GM19395 (cell line): ENCODE results near the gene CDK18.

Experiments used
- ATAC-seq: cut with Tn5 transposase; IDR thresholded peaks from one replicate; pipeline ENCODE4 v1.9.1; 2021; ENCODE audit warnings: mild to moderate bottlenecking, moderate library complexity; ENCODE audit not compliant: unreplicated experiment

CDK18 gene

GRCh38 chr1:205521686-205522085, 17.2 kb downstream of the CDK18 start:
- ATAC-seq, result no peak

- ATAC-seq, result no peak
Observed at GRCh38 chr1:205522692-205523091, 18.2 kb downstream of the CDK18 start.

DNA sequence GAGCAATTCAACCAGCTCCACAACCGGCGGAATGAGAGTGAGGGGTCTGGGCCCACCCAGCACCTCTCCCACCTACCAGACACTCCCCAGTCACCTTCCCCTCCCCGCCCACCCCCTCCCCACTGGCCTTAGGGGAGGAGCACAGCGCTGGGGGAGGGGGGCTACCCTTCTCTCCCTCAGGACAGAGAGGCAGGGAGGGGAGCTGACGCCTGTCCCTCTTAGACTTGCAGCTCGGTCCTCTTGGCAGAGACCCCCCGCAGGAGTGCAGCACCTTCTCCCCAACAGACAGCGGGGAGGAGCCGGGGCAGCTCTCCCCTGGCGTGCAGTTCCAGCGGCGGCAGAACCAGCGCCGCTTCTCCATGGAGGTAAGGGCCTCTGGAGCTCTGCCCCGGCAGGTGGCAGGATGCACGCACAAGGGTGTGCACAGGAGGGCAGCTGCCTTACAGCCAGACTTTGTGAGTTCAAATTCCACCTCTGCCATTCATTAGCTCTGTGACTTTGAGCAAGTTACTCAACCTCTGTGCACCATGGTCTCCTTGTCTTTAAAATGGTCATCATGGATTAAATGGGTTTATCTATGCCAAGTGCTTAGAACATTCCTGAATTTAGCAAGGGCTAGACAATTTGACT, 18.9 kb downstream of the CDK18 start:
- ATAC-seq, result no peak

DNA sequence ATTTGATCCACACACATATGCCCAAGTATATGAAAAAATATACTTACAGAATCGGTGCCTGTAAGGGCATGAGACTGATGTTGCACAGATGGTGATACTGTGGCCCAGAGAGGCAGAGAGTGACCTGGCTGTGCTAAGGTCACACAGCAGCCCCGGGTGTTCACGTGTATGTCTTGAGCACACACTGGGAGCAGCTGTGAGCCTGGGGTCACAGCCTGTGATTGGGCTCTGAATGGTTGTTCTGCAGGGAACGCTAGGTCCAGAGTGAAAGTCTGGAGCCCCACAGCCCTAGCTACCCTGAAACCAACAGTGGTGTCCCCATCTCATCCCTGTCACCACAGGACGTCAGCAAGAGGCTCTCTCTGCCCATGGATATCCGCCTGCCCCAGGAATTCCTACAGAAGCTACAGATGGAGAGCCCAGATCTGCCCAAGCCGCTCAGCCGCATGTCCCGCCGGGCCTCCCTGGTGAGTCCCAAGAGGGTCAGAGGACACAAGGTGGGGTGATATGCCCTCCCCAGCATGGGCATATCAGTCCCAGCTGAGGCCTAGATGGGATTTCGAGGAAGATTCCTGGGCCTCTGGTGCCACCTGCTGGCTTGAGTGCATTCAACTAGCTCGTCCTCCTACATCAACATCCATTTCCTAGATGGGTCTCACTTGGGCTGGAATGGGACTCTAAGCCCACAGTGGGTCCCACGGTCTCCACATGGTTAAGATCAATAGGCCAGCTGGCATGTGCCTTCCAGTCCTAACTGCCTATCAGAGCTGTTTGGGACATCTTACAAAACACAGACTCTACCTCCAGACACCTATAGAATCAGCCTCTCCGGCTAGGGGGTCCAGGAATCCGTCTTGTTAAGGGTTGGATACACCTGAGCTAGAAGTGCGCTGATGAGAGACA, 19.7 kb downstream of the CDK18 start:
- ATAC-seq, result no peak

DNA sequence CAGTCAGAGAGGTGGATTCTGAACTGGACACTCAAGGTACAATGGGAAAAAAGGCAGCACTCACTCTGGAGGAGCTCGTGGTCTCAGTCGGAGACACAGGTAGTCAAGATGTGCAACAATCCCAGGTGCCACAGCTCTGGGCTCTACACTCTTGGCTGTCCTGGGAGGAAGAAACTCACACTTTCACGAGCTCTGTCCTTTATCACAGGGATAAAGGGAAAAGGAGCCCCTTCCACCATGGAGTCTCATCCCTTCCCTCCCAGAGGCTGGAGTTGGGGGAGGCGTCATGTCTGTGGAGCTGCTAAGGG, 20.3 kb downstream of the CDK18 start:
- no peak for ATAC-seq

GRCh38 chr1:205525495-205526285, 21.2 kb downstream of the CDK18 start:
- no peak for ATAC-seq

GRCh38 chr1:205526431-205526830, 22.0 kb downstream of the CDK18 start:
- no peak for ATAC-seq

DNA sequence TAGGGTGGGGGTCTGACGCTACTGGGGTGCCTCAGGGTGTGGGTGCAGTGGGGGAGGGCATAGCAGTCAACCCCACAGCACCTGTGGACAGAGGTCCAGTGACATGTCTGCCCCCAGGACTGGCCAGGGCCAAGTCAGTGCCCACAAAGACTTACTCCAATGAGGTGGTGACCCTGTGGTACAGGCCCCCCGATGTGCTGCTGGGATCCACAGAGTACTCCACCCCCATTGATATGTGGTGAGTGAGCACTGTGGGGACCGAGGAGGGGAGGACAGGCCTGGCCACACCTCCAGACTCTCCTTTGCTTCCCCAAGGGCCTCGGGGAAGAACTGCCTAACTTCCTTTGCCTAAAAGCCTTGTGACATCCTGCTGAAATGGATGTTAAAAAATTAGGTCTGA, 23.5 kb downstream of the CDK18 start:
- ATAC-seq, result no peak

- no peak for ATAC-seq
Observed at GRCh38 chr1:205528446-205528886, 24.0 kb downstream of the CDK18 start.

DNA sequence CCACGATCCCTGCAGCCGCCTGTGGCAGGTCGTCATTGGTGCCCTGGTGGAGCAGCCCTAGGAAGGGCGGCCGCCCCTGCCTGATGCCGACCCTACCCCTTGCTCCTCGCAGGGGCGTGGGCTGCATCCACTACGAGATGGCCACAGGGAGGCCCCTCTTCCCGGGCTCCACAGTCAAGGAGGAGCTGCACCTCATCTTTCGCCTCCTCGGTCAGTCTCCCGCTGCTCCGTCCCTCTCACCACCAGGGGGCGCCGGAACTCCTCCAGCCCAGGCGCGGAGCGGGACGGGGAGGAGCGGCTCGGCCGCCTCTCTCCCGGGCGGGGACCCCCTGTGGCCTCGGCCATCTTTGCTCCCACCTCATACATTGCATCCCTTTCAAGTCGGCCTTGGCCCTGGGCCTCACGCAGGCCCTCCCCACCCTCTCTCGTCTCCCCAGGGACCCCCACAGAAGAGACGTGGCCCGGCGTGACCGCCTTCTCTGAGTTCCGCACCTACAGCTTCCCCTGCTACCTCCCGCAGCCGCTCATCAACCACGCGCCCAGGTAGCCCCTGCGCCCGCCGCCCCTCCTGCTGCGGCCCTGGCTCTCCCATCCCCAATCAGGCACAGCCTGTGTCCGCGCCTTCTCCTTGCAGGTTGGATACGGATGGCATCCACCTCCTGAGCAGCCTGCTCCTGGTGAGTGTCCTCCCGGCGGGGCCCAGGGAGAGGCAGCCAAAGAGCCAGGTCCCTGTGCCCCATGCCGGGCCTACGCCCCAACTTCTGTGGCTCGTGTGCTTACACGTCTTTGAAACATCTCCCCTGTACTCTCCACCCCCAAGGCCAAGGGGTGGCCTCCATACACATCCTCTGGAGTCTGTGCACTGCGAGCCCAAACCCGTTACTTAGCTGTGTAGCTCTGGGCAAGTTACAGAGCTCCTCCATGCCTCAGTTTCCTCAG, 24.7 kb downstream of the CDK18 start:
- ATAC-seq, result peak; percentile 62

DNA sequence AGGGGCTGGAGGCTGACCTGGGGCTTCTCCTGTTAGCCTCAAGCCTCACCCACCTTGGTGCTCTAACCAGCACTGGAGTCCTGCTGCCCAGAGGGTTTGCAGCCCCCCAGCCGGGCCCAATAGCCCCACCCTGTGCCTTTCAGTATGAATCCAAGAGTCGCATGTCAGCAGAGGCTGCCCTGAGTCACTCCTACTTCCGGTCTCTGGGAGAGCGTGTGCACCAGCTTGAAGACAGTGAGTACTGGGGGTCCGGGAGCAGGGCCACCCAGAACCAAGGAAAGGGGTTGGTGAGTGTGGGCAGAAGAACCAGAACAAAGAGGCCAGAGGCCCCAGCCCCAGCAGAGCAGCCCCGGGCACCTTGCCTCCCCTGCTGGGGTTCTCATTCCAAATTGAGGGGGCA, 25.6 kb downstream of the CDK18 start:
- ATAC-seq, result no peak

DNA sequence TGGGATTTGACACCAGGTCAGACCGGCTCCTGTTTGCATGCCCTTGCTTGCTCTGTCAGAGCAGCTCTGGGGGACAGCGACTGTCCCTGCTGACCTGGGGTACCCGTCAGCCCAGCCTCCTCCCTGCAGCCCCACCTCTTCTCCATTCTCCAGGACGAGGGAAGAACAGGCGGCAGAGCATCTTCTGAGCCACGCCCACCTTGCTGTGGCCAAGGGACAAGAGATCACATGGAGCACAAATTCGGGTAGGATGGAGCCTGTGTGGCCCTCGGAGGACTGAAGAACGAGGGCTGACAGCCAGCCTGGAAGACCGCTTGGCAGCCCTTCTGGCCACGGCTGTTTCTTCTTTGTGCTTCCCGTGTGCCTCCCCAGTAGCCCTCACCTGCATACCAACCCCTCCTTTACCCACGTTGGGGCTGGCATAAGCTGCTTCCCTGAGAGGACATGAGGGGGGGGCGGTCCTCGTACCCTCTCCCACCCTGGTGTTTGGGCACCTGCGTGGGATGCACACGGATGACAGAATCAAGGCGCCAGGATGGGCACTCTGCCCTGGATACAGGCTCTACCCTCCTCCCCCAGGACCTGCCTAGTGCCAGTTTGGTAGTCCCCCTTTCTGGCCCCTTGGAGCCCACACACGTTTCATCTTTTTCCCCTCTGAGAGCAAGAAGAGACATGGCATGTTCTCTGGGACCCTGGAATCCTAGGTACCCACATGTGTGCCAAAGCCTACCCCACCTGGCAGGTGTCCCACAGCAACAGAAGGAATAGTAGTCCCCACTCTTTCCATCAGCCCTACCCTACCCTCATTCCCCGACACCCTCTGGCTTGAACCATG, 26.9 kb downstream of the CDK18 start:
- ATAC-seq, result no peak

- no peak for ATAC-seq
Observed at GRCh38 chr1:205532026-205532898, 27.8 kb downstream of the CDK18 start.

GRCh38 chr1:205532996-205533735, 28.7 kb downstream of the CDK18 start:
- ATAC-seq, result no peak

- ATAC-seq, result no peak
Observed at GRCh38 chr1:205533748-205534443, 29.4 kb downstream of the CDK18 start.

DNA sequence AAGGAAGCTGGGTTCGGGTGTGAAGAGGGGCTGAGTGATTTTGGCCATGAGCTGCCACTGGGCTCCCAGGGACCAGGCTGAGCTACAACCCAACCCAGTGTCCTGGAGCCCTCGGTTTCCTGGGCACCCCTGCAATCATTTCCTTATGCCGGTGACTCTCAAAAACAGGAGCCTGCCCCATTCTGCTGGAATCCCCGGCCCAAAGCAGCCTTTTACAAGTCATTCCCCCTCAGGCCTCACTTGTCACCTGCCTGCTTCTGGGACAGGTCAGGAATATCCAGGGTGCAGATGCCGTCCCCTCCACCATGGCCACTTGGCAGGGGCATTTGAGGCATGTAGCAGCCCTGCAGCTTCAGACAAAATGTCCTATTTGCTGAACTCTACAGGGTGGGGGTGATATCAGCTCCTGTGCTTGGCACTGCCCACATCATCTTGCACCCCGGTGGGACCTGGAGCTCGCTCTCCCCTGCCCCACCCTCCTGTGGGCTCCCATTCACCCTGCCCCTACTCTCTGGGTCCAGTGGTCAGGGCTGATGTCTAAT, 30.0 kb downstream of the CDK18 start:
- no peak for ATAC-seq

GRCh38 chr1:205535096-205535495, 30.6 kb downstream of the CDK18 start:
- ATAC-seq, result no peak
